GM10847 (cell line): Measurements from ENCODE around the gene ICAM2.

Experiments
- POLR2A ChIP-seq: IDR thresholded peaks from 2 replicates; pipeline ENCODE4 v1.6.1; 2011; ENCODE audit not compliant: insufficient read length; ENCODE audit errors: extremely low read depth

ICAM2 gene

GRCh38 chr17:63960006-63960405 lies 60.4 kb downstream of the ICAM2 start:
- TF ChIP-seq POLR2A: no peak

- no peak for TF ChIP-seq POLR2A
Measured at GRCh38 chr17:63956296-63956920, 64.0 kb downstream of the ICAM2 start.

DNA sequence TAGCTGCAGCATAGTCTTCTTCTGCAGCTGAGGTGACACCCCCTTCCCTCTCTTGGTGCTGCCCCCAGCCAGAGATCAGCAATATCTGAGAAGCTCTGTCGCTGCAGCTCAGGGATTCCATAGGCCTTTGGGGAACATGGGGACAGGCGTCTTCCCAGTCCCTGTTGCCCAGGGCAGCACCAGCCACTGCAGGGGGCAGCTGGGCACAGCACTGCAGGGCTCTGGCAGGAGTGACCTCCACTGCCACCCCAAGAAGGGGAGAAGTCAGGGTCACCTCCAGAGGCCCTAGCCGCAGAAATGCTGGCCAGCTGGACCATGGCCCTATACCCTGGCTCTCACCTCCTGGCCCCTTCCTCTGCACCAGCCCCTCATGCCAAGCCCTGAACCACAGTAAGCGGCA lies 64.6 kb downstream of the ICAM2 start:
- TF ChIP-seq POLR2A: no peak

DNA sequence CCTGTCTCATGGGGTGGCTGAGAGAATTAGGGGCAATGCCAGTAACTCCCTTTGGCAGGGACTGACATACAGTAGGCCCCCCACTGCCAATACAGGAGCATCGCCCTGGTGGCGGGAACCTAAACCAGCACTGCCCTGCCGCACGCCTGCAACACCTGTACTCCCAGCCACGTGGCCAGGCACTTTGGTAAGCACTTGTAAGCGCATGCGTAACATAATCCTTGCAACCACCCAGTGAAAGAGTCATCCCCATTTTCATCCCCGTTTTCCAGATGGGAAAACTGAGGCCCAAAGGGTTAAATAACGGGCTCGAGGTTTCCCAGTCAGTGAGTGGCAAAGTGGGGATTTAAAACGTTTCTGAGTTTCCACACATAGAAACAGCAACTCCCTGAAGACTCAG lies 65.2 kb downstream of the ICAM2 start:
- no peak for TF ChIP-seq POLR2A

GRCh38 chr17:63954402-63955063 lies 65.9 kb downstream of the ICAM2 start:
- no peak for TF ChIP-seq POLR2A
